GM23248 (cell line): ENCODE results near the gene SVOPL. TPM values are rescaled to one million over a fixed set of nuclear protein-coding genes. Genes with fewer than 3 reads are reported as not detected.

Source experiments
- DNase-seq: peaks from one replicate; pipeline ENCODE4 v3.0.0-alpha.2; 2015
- H2AFZ ChIP-seq: fragments of 200-600 bp; sonication (generic); 2 replicates; pipeline ENCODE4 v1.6.1; 2016; ENCODE audit warnings: antibody characterized with exemption
- H3F3A ChIP-seq: fragments of 200-600 bp; sonication (generic); 2 replicates; pipeline ENCODE4 v1.6.1; 2016; ENCODE audit warnings: mild to moderate bottlenecking, antibody characterized with exemption, mixed run types; ENCODE audit not compliant: insufficient read depth
- H3K27ac ChIP-seq: fragments of 200-600 bp; sonication (generic); 2 replicates; pipeline ENCODE4 v1.5.1; 2016; ENCODE audit warnings: mild to moderate bottlenecking
- H3K27me3 ChIP-seq: fragments of 200-600 bp; sonication (generic); replicated peaks from 2 replicates; pipeline ENCODE4 v1.6.1; 2016; ENCODE audit warnings: mild to moderate bottlenecking; ENCODE audit not compliant: insufficient read depth
- H3K36me3 ChIP-seq: fragments of 200-600 bp; sonication (generic); 2 replicates; pipeline ENCODE4 v1.6.1; 2016; ENCODE audit warnings: low read depth, mild to moderate bottlenecking
- H3K4me1 ChIP-seq: fragments of 200-600 bp; sonication (generic); 2 replicates; pipeline ENCODE4 v1.6.1; 2016; ENCODE audit warnings: mild to moderate bottlenecking; ENCODE audit not compliant: insufficient read depth
- H3K4me2 ChIP-seq: fragments of 200-600 bp; sonication (generic); one replicate; pipeline ENCODE4 v1.6.1; 2016; ENCODE audit warnings: mild to moderate bottlenecking; ENCODE audit not compliant: unreplicated experiment
- H3K4me3 ChIP-seq: fragments of 200-600 bp; sonication (generic); 2 replicates; pipeline ENCODE4 v1.5.1; 2016; ENCODE audit warnings: mild to moderate bottlenecking
- H3K79me2 ChIP-seq: fragments of 200-600 bp; sonication (generic); 2 replicates; pipeline ENCODE4 v1.6.1; 2016; ENCODE audit warnings: mild to moderate bottlenecking; ENCODE audit not compliant: insufficient read depth
- H3K9ac ChIP-seq: fragments of 200-600 bp; sonication (generic); 2 replicates; pipeline ENCODE4 v1.6.1; 2016; ENCODE audit warnings: mild to moderate bottlenecking
- H3K9me2 ChIP-seq: fragments of 200-600 bp; sonication (generic); 2 replicates; pipeline ENCODE4 v1.6.1; 2016; ENCODE audit warnings: mixed run types, mild to moderate bottlenecking, moderate library complexity; ENCODE audit not compliant: insufficient read depth
- H3K9me3 ChIP-seq: fragments of 200-600 bp; sonication (generic); one replicate; pipeline ENCODE4 v1.6.1; 2017; ENCODE audit warnings: low read depth
- H4K20me1 ChIP-seq: fragments of 200-600 bp; sonication (generic); 2 replicates; pipeline ENCODE4 v1.6.0; 2016; ENCODE audit not compliant: insufficient read depth
- EZH2 ChIP-seq: fragments of 200-600 bp; sonication (generic); IDR thresholded peaks from 2 replicates; pipeline ENCODE4 v1.6.1; 2018; ENCODE audit warnings: antibody characterized with exemption, mild to moderate bottlenecking; ENCODE audit not compliant: insufficient read depth, poor library complexity, severe bottlenecking
- EZH2phosphoT487 ChIP-seq: fragments of 200-600 bp; sonication (generic); IDR thresholded peaks from 2 replicates; pipeline ENCODE4 v1.6.1; 2018; ENCODE audit warnings: antibody characterized with exemption, moderate library complexity, mild to moderate bottlenecking, low read depth; ENCODE audit not compliant: insufficient read depth
- WGBS, 2 experiments: methylation state at CpG; one replicate each; pipeline ENCODE4 v1.1.6; 2015 to 2017; ENCODE audit warnings: low lambda C conversion rate in 2 of 2, low coverage in 1 of 2; ENCODE audit errors: missing lambda C conversion rate in 2 of 2; 5-methylcytosine and 5-hydroxymethylcytosine counted together
- in situ Hi-C: fragments of 300-500 bp; cut with MboI; formaldehyde crosslinking; loops from 2 replicates; pipeline ENCODE4 v1.15.0; 2020
- polyA plus RNA-seq: library from polyadenylated mRNA; unstranded; fragments of >200 nt; fragmentation: Nextera tagmentation; extraction: Ambion mirVana; gene quantifications from 2 replicates; pipeline ENCODE4 v1.2.1, GENCODE V29; 2016
- total RNA-seq: library from RNA; depleted of rRNA; stranded (reverse); fragments of >200 nt; shearing (Covaris generic); gene quantifications from 2 replicates; pipeline ENCODE4 v1.2.3, GENCODE V29; 2014

SVOPL gene
- total and polyA plus RNA-seq, 2 experiments from 2014 or later: not detected

GRCh38 chr7:138579671-138580070, 121.5 kb downstream of the SVOPL start:
- Histone ChIP-seq H3K79me2 (no peaks in the 10 kb centered on the region), H3K9ac (no peak overlapping the region), H3K27ac (no peak overlapping the region), H4K20me1 (no peaks in the 10 kb centered on the region), H3K4me1 (peaks cover 5% of the 10 kb centered on the region), H3K27me3 (no peaks in the 10 kb centered on the region), H3K9me2 (no peaks in the 10 kb centered on the region), H2AFZ (no peak overlapping the region), H3F3A (no peaks in the 10 kb centered on the region), H3K36me3 (peaks cover 18% of the 10 kb centered on the region), H3K4me2 (no peak overlapping the region), H3K9me3 (no peaks in the 10 kb centered on the region), H3K4me3 (no peak overlapping the region)
- DNase-seq: no peak
- WGBS, 2 experiments: 96 to 100% methylated on average over 3 of the region's 3 CpGs
- in situ Hi-C loops: no loop called here
- TF ChIP-seq EZH2phosphoT487 (no peak), EZH2 (no peak)

- Histone ChIP-seq H3K27ac (no peak overlapping the region), H3F3A (no peaks in the 10 kb centered on the region), H3K4me1 (no peaks in the 10 kb centered on the region), H3K9me2 (no peaks in the 10 kb centered on the region), H2AFZ (no peak overlapping the region), H3K4me3 (no peak overlapping the region), H4K20me1 (no peaks in the 10 kb centered on the region), H3K4me2 (no peak overlapping the region), H3K9me3 (no peaks in the 10 kb centered on the region), H3K27me3 (no peaks in the 10 kb centered on the region), H3K79me2 (no peaks in the 10 kb centered on the region), H3K36me3 (peaks cover 18% of the 10 kb centered on the region), H3K9ac (no peak overlapping the region)
- 94 to 100% methylated on average over 1 of the region's 1 CpG for WGBS, 2 experiments
- DNase-seq: no peak
- in situ Hi-C loops: no loop called here
- TF ChIP-seq EZH2 (no peak), EZH2phosphoT487 (no peak)
Measured at GRCh38 chr7:138579136-138579535, 122.0 kb downstream of the SVOPL start.

- H4K20me1 ChIP-seq: no peaks in the 10 kb centered on the region
- peaks cover 5% of the 10 kb centered on the region; the same call in 1 of the 2 replicates for H3K9me2 ChIP-seq
- no peaks in the 10 kb centered on the region for H3K27me3 ChIP-seq
- H3K27ac ChIP-seq: no peak overlapping the region
- DNase-seq: no peak
- in situ Hi-C loops: no loop called here
- H3K79me2 ChIP-seq: no peaks in the 10 kb centered on the region
- H3K9me3 ChIP-seq: no peaks in the 10 kb centered on the region
- WGBS, 2 experiments: 98 to 99% methylated on average over 5 of the region's 5 CpGs
- H3F3A ChIP-seq: no peaks in the 10 kb centered on the region
- no peaks in the 10 kb centered on the region for H3K4me1 ChIP-seq
- H3K4me3 ChIP-seq: no peak overlapping the region
- H3K4me2 ChIP-seq: no peak overlapping the region
- TF ChIP-seq EZH2phosphoT487: no peak
- no peak for TF ChIP-seq EZH2
- H3K9ac ChIP-seq: no peak overlapping the region
- H2AFZ ChIP-seq: no peak overlapping the region
- H3K36me3 ChIP-seq: peaks cover 21% of the 10 kb centered on the region
Measured at GRCh38 chr7:138575897-138576428, 125.2 kb downstream of the SVOPL start.

DNA sequence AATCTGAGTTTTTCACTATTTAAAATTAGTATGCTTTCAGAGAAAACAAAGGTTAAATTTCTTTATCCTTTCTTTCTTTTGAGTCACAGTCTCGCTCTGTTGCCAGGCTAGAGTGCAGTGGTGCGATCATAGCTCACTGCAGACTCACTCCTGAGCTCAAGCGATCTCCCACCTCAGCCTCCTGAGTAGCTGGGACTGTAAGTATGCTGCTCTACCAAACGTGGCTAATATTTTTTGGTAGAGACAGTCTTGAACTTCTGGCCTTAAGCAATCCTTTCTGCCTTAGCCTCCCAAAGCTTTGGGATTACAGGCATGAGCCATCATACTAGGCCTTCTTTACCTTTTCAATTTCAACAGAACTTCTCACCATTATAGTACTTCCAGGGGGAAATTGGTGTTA, 127.4 kb downstream of the SVOPL start:
- Histone ChIP-seq H3K27me3 (no peaks in the 10 kb centered on the region), H3F3A (no peaks in the 10 kb centered on the region), H3K27ac (no peak overlapping the region), H2AFZ (no peak overlapping the region), H3K79me2 (no peaks in the 10 kb centered on the region), H3K4me2 (no peak overlapping the region), H3K36me3 (peaks cover 26% of the 10 kb centered on the region; the same call in 1 of the 2 replicates), H4K20me1 (no peaks in the 10 kb centered on the region), H3K9ac (no peak overlapping the region), H3K9me2 (peaks cover 5% of the 10 kb centered on the region; the same call in 1 of the 2 replicates), H3K9me3 (no peaks in the 10 kb centered on the region), H3K4me3 (no peak overlapping the region), H3K4me1 (no peaks in the 10 kb centered on the region)
- in situ Hi-C loops: no loop called here
- WGBS, 2 experiments: 89 to 95% methylated on average over 4 of the region's 4 CpGs
- TF ChIP-seq EZH2 (no peak), EZH2phosphoT487 (no peak)
- no peak for DNase-seq
